ENCODE data around the gene ACAN.

The ACAN gene

GRCh38 chr15:88859550-88859949, 56.3 kb downstream of the ACAN start:
- Histone ChIP-seq H3K36me3 (ENCODE audit: control insufficient read depth, insufficient read depth, low read length) (no peaks in the 10 kb centered on the region), H3K27me3 (replicated peaks; ENCODE audit: control insufficient read depth, insufficient read depth, low read length) (peaks cover 2% of the 10 kb centered on the region; the same call in 1 of the 2 replicates), H3K4me3 (replicated peaks; ENCODE audit: low read depth, low read length) (no peak overlapping the region)
- no peak for TF ChIP-seq CTCF (IDR thresholded peaks at IDR 0.05; ENCODE audit: insufficient read depth, low read length, poor library complexity, severe bottlenecking)
- DNase-seq (ENCODE audit: extremely low read depth, insufficient read length) = no peak

- peaks cover 2% of the 10 kb centered on the region; the same call in 1 of the 2 replicates for H3K27me3 ChIP-seq (replicated peaks; ENCODE audit: control insufficient read depth, insufficient read depth, low read length)
- no peak for DNase-seq (ENCODE audit: extremely low read depth, insufficient read length)
These were observed 57.0 kb downstream of the ACAN start for GRCh38 chr15:88860212-88860611.

GRCh38 chr15:88863412-88863811, 60.2 kb downstream of the ACAN start:
- H3K4me3 ChIP-seq (replicated peaks; ENCODE audit: low read depth, low read length) = no peak overlapping the region
- no peaks in the 10 kb centered on the region for H3K36me3 ChIP-seq (ENCODE audit: control insufficient read depth, insufficient read depth, low read length)
- peaks cover 2% of the 10 kb centered on the region for H3K27me3 ChIP-seq (replicated peaks; ENCODE audit: control insufficient read depth, insufficient read depth, low read length)
- DNase-seq (ENCODE audit: extremely low read depth, insufficient read length) = no peak
- no peak for TF ChIP-seq CTCF (IDR thresholded peaks at IDR 0.05; ENCODE audit: insufficient read depth, low read length, poor library complexity, severe bottlenecking)

More at GRCh38 chr15:88860212-88860611, 57.0 kb downstream of the ACAN start:
- H3K4me3 ChIP-seq (replicated peaks; ENCODE audit: low read depth, low read length) = no peak overlapping the region
- no peak for TF ChIP-seq CTCF (IDR thresholded peaks at IDR 0.05; ENCODE audit: insufficient read depth, low read length, poor library complexity, severe bottlenecking)
- H3K36me3 ChIP-seq (ENCODE audit: control insufficient read depth, insufficient read depth, low read length) = no peaks in the 10 kb centered on the region

GRCh38 chr15:88864861-88865497, 61.7 kb downstream of the ACAN start:
- H3K4me3 ChIP-seq (replicated peaks; ENCODE audit: low read depth, low read length) = no peak overlapping the region
- DNase-seq (ENCODE audit: extremely low read depth, insufficient read length) = no peak
- no peaks in the 10 kb centered on the region for H3K36me3 ChIP-seq (ENCODE audit: control insufficient read depth, insufficient read depth, low read length)
- TF ChIP-seq CTCF (IDR thresholded peaks at IDR 0.05; ENCODE audit: insufficient read depth, low read length, poor library complexity, severe bottlenecking) = no peak
- peaks cover 2% of the 10 kb centered on the region for H3K27me3 ChIP-seq (replicated peaks; ENCODE audit: control insufficient read depth, insufficient read depth, low read length)

- H3K27me3 ChIP-seq (replicated peaks; ENCODE audit: control insufficient read depth, insufficient read depth, low read length) = no peaks in the 10 kb centered on the region; the same call in none of the 2 replicates
- TF ChIP-seq CTCF (IDR thresholded peaks at IDR 0.05; ENCODE audit: insufficient read depth, low read length, poor library complexity, severe bottlenecking) = no peak
- no peak overlapping the region for H3K4me3 ChIP-seq (replicated peaks; ENCODE audit: low read depth, low read length)
- no peak for DNase-seq (ENCODE audit: extremely low read depth, insufficient read length)
- no peaks in the 10 kb centered on the region for H3K36me3 ChIP-seq (ENCODE audit: control insufficient read depth, insufficient read depth, low read length)
These were observed 62.4 kb downstream of the ACAN start for GRCh38 chr15:88865498-88866099.

Data from GM06990 (cell line).